GM12874 (cell line): Measurements from ENCODE around the gene MRPL41.
A peak's percentile ranks its signal among the peaks of the same experiment; 100 is the strongest.

Experiments used
- TF ChIP-seq, protein P1 (sequence below): IDR thresholded peaks from 2 replicates; pipeline ENCODE4 v1.5.1; 2011; ENCODE audit warnings: low read depth, mild to moderate bottlenecking, control low read depth, low read length, moderate library complexity; ENCODE audit not compliant: insufficient read depth

The MRPL41 gene

DNA sequence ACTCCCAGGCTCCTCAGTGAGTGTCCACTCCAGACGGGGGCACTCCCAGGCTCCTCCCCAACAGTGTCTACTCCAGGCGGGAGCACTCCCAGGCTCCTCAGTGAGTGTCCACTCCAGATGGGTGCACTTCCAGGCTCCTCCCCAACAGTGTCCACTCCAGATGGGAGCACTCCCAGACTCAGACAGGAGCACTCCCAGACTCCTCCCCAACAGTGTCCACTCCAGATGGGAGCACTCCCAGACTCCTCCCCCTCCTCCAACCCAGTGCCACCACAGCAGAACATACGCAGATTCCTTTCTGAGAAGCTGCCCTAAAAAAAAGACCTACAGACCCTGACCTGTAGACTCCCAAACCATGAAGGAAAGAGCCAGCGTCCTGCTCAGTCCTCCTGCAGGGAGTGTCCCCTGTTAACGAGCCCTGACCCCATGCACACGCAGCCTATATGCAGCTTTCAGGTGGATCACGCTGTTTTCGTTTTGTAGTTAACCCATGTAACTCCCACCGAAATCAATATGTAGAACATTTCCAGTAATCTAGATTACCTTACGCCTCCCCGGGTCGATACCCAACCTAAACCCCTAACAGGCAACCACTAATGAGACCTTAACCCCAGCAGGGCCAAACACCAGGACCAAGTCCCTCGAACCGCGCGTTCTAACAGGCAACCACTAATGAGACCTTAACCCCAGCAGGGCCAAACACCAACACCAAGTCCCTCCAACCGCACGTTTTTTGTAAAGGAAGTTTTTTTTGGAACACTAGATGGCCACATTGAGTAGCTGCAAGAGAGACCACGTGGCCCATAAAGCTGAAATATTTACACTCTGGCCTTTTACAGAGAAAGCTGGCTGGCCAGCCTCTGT is 17.2 kb upstream of the MRPL41 start:
- TF ChIP-seq, protein P1, sequence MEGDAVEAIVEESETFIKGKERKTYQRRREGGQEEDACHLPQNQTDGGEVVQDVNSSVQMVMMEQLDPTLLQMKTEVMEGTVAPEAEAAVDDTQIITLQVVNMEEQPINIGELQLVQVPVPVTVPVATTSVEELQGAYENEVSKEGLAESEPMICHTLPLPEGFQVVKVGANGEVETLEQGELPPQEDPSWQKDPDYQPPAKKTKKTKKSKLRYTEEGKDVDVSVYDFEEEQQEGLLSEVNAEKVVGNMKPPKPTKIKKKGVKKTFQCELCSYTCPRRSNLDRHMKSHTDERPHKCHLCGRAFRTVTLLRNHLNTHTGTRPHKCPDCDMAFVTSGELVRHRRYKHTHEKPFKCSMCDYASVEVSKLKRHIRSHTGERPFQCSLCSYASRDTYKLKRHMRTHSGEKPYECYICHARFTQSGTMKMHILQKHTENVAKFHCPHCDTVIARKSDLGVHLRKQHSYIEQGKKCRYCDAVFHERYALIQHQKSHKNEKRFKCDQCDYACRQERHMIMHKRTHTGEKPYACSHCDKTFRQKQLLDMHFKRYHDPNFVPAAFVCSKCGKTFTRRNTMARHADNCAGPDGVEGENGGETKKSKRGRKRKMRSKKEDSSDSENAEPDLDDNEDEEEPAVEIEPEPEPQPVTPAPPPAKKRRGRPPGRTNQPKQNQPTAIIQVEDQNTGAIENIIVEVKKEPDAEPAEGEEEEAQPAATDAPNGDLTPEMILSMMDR = peak; percentile 67

DNA sequence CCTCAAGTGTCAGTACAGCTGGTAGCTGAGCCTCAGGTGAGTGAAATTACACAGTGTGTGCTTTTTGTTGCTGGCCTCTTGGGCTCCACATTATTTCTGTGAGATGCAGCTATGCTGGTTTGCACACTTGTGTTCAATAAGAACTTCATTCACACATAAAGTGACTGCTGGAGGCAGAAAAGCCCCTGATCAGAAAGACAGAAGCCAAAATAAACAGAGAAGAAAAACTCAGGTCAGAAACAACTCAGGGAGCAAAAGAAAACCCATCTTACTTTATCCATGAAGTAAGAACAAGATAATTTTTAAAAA is 16.6 kb upstream of the MRPL41 start:
- TF ChIP-seq, protein P1 = no peak

DNA sequence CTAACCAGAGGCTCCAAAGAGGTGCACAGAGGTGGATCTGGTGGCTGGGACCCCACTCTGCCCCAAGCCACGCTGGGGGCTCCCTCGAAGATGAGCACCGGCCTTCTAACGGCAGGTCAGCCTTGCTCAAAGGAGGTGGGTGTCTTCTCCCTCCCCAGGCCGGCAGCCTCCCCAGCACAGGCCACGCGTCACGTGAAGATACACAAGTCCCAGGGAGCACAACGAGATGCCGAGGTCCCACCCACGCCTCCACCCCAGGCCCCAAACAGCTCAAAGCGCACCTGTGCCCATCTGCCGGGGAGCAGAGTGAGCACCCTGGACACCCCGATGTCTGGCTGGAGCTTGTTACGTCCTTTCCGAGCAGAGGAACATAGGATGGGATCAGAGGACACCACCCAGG is 13.6 kb upstream of the MRPL41 start:
- TF ChIP-seq, protein P1 = no peak

DNA sequence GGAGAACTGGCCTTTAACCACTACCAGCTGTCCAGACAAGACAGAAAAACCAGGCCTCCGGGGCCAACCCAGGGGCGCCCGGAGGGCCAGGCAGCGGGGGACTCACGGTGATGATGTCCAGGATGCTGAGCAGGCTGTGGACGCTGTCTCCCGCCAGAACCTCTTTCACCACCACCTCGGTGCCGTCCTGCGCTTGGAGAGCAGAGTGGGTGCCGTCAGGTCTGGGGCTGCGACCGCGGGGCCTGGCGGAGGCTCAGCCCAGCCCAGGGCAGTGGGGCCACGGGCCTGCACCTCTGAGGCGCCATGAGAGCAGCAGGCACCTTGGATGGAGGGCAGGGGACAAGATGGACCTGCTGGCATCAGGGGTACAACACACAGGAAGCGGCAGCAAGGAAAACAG is 11.1 kb upstream of the MRPL41 start:
- TF ChIP-seq, protein P1 = no peak

DNA sequence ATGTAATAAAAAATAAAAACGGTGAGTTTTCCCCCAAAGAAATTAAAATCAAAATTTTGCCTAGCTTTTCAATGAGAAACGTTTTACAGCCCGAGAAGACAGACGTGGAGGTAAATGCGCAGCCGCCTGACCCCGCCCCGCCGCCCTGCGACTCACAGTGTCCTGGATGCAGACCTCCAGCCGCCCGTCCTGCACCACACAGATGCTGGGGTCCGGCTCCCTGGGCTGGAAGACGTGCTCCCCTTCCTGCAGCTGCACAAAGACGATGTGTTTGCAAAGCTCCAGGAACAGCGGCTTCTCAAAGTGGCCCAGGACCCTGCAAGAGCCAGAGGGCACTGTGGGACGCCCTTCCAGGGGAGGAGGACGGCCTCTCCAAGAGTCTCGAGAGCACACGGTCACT is 9.2 kb upstream of the MRPL41 start:
- TF ChIP-seq, protein P1 = no peak

DNA sequence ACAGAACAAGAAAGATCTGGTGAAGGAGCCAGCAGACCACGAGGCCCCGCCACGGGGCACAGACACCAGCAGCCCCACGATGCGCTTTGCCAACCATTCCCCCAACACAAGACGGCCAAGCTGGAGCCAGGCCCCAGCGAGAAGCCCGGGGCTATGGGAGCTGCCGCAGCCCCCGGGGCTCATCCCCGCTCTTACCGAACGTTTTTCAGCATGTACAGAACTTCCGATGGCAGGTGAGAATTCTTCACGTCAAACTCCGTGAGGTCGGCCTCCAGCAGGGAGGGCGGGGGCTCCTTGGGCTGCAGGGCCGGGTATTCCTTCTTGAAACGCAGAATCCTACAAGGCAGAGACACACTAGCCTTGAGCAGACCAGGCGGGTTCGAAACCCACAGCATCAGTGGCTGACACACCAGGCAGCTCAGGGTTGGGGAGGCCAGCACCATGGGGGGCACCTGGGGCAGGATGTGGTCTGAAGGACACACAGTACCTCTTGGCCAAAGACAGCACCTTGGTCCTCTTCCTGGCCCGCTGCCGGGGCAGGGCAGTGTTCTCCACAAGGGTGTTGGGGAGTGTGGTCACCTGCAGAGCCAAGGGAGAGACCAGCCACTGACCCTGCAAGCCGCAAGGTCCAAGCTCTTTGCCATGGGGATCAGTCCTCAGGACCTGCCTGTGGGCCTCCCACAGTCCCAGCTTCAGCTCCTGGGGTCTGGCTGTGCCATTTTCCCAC is 8.3 kb upstream of the MRPL41 start:
- TF ChIP-seq, protein P1 = no peak

DNA sequence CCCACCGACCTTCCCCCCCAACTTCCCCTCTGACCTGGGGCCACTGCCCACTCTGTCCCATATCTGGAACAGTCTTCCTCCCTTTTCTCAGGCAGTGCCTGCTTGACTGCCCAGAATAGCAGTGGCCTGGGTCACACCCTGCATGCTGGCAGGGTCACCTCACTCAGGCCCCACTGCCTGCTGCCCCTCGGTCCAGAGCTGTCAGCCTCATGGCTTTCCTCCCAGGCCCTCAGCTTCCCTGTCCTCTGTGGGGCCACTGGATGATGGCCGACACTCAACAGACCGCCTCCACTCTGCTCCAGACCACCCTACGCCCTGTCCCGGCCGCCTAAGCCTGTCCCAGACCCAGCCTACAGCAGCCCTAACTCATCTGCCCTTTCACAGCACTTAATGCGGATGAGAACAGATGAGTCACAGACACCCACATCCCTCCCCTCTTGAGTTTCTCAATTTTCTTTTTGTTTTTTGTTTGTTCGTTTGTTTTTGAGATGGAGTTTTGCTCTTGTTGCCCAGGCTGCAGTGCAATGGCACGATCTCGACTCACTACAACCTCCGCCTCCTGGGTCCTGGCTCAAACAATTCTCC is 7.4 kb upstream of the MRPL41 start:
- TF ChIP-seq, protein P1 = no peak
